HepG2 (cell line): ENCODE measurements around the gene SH3PXD2A. TPM values are rescaled to one million over a fixed set of nuclear protein-coding genes. Genes with fewer than 3 reads are reported as not detected.

Experiments used
- ATRX ChIP-seq: sonication (generic); formaldehyde crosslinking; IDR thresholded peaks from 2 replicates; pipeline ENCODE4 v1.4.0; 2020; ENCODE audit warnings: missing genetic modification reagents, borderline replicate concordance
- ETV5 ChIP-seq: IDR thresholded peaks from 2 replicates; pipeline ENCODE4 v1.6.1; 2018; ENCODE audit warnings: missing biosample characterization, missing genetic modification reagents, inconsistent platforms, borderline replicate concordance
- FOXJ3 ChIP-seq: sonication (generic); formaldehyde crosslinking; IDR thresholded peaks from 2 replicates; pipeline ENCODE4 v1.4.0; 2020; ENCODE audit warnings: missing genetic modification reagents, mild to moderate bottlenecking, borderline replicate concordance
- GATAD1 ChIP-seq: IDR thresholded peaks from 2 replicates; pipeline ENCODE4 v1.6.1; 2016; ENCODE audit warnings: missing genetic modification reagents, missing compliant biosample characterization
- HDAC2 ChIP-seq: sonication (generic); formaldehyde crosslinking; IDR thresholded peaks from 2 replicates; pipeline ENCODE4 v1.4.0; 2020; ENCODE audit warnings: missing genetic modification reagents
- HHEX ChIP-seq: IDR thresholded peaks from 2 replicates; pipeline ENCODE4 v1.6.1; 2016; ENCODE audit warnings: control low read depth
- HNRNPLL ChIP-seq: fragments of 200-400 bp; formaldehyde crosslinking; IDR thresholded peaks from 2 replicates; pipeline ENCODE4 v1.6.1; 2017; ENCODE audit warnings: mild to moderate bottlenecking, low read depth, low read length; ENCODE audit not compliant: poor library complexity, severe bottlenecking
- MTA1 ChIP-seq: sonication (generic); formaldehyde crosslinking; IDR thresholded peaks from 2 replicates; pipeline ENCODE4 v1.4.0; 2020; ENCODE audit warnings: missing genetic modification reagents, mild to moderate bottlenecking, borderline replicate concordance
- PAX8 ChIP-seq: sonication (generic); formaldehyde crosslinking; IDR thresholded peaks from 2 replicates; pipeline ENCODE4 v1.8.0; 2022; ENCODE audit warnings: mild to moderate bottlenecking, missing genetic modification reagents, borderline replicate concordance
- PCBP1 ChIP-seq: fragments of 200-400 bp; formaldehyde crosslinking; IDR thresholded peaks from 2 replicates; pipeline ENCODE4 v1.6.1; 2017; ENCODE audit warnings: mild to moderate bottlenecking, low read depth, low read length, borderline replicate concordance
- SP4 ChIP-seq: sonication (generic); formaldehyde crosslinking; IDR thresholded peaks from 2 replicates; pipeline ENCODE4 v1.8.1; 2023; ENCODE audit warnings: mild to moderate bottlenecking, missing genetic modification reagents
- ZEB1 ChIP-seq: IDR thresholded peaks from 2 replicates; pipeline ENCODE4 v1.6.1; 2012; ENCODE audit warnings: mild to moderate bottlenecking, low read depth, inconsistent platforms; ENCODE audit not compliant: insufficient replicate concordance
- ZFP41 ChIP-seq: sonication (generic); formaldehyde crosslinking; IDR thresholded peaks from 2 replicates; pipeline ENCODE4 v1.4.0; 2020; ENCODE audit warnings: mild to moderate bottlenecking, missing genetic modification reagents, borderline replicate concordance
- ZNF142 ChIP-seq: sonication (generic); formaldehyde crosslinking; IDR thresholded peaks from 2 replicates; pipeline ENCODE4 v1.4.0; 2020; ENCODE audit warnings: missing genetic modification reagents
- ZNF704 ChIP-seq: sonication (generic); formaldehyde crosslinking; IDR thresholded peaks from 2 replicates; pipeline ENCODE4 v1.8.1; 2023; ENCODE audit warnings: mild to moderate bottlenecking, inconsistent platforms, moderate library complexity, missing genetic modification reagents, borderline replicate concordance
- ZNF747 ChIP-seq: sonication (generic); formaldehyde crosslinking; IDR thresholded peaks from 2 replicates; pipeline ENCODE4 v1.8.1; 2023; ENCODE audit warnings: missing genetic modification reagents, mild to moderate bottlenecking, borderline replicate concordance
- ZNF781 ChIP-seq: sonication (generic); formaldehyde crosslinking; IDR thresholded peaks from 2 replicates; pipeline ENCODE4 v1.5.1; 2020; ENCODE audit warnings: borderline replicate concordance, mild to moderate bottlenecking, missing genetic modification reagents; ENCODE audit errors: not compliant biosample characterization
- ZNF792 ChIP-seq: IDR thresholded peaks from 2 replicates; pipeline ENCODE4 v1.6.1; 2016
- polyA plus RNA-seq, 8 experiments: library from polyadenylated mRNA; depleted of rRNA in 3 of 8; stranded (reverse) in 7 of 8; unstranded in 1 of 8; fragments of >200 nt; fragmentation: Illumina TruSeq in 4 of 8; extraction: Trizol in 4 of 8; gene quantifications; 2 replicates each; pipeline versions ENCODE4 v1.2.1 to v1.2.3, GENCODE V29; 2011 to 2016; ENCODE audit warnings: low read depth in 4 of 8, missing spikeins in 1 of 8, mixed read lengths in 1 of 8; ENCODE audit not compliant: insufficient read depth in 1 of 8
- total RNA-seq, 5 experiments: library from RNA; depleted of rRNA; stranded (reverse); fragments of >200 nt; fragmentation: Illumina TruSeq; extraction: Trizol; gene quantifications; 2 replicates each; pipeline ENCODE4 v1.2.3, GENCODE V29; 2016; ENCODE audit warnings: low read depth in 1 of 5
- TF ChIP-seq, protein P1 (sequence below): IDR thresholded peaks from 2 replicates; pipeline ENCODE4 v1.6.1; 2016; ENCODE audit warnings: missing compliant biosample characterization, missing genetic modification reagents, borderline replicate concordance
- TF ChIP-seq, protein P2 (sequence below): sonication (generic); formaldehyde crosslinking; IDR thresholded peaks from 2 replicates; pipeline ENCODE4 v1.4.0; 2020; ENCODE audit warnings: missing genetic modification reagents, low read depth, mild to moderate bottlenecking, borderline replicate concordance

The SH3PXD2A gene
- total and polyA plus RNA-seq, 2 of the 13 experiments (the other 11 are each of a cell fraction or from before 2014, with no cell fraction given): 11.1 to 11.3 TPM

GRCh38 chr10:103652599-103653281 lies 202.6 kb downstream of the SH3PXD2A start (continued):
- TF ChIP-seq, protein P1, sequence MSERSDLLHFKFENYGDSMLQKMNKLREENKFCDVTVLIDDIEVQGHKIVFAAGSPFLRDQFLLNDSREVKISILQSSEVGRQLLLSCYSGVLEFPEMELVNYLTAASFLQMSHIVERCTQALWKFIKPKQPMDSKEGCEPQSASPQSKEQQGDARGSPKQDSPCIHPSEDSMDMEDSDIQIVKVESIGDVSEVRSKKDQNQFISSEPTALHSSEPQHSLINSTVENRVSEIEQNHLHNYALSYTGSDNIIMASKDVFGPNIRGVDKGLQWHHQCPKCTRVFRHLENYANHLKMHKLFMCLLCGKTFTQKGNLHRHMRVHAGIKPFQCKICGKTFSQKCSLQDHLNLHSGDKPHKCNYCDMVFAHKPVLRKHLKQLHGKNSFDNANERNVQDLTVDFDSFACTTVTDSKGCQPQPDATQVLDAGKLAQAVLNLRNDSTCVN (CRISPR knock-in tag): no peak
- no peak for TF ChIP-seq ZNF781
- peak; percentile 1 for TF ChIP-seq HNRNPLL
- no peak for TF ChIP-seq ATRX (CRISPR knock-in tag)
- TF ChIP-seq GATAD1: no peak
- no peak for TF ChIP-seq SP4
- TF ChIP-seq FOXJ3 (CRISPR knock-in tag): no peak
- TF ChIP-seq HHEX (CRISPR knock-in tag): no peak
- TF ChIP-seq ZNF792 (CRISPR knock-in tag): no peak
- TF ChIP-seq ZFP41 (CRISPR knock-in tag): no peak
- 0 out of 2 replicates have a peak, but pooled peaks have one; percentile 20 for TF ChIP-seq HDAC2 (CRISPR knock-in tag)
- 0 out of 2 replicates have a peak, but pooled peaks have one; percentile 30 for TF ChIP-seq ZNF747
- no peak for TF ChIP-seq PCBP1
- TF ChIP-seq, protein P2, sequence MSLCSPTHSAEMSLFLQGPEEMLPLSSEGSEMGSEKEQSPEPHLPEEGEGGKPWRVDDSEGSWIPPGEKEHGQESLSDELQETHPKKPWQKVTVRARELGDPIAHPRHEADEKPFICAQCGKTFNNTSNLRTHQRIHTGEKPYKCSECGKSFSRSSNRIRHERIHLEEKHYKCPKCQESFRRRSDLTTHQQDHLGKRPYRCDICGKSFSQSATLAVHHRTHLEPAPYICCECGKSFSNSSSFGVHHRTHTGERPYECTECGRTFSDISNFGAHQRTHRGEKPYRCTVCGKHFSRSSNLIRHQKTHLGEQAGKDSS (CRISPR knock-in tag): no peak
- TF ChIP-seq ZNF142 (CRISPR knock-in tag): no peak
- TF ChIP-seq MTA1: peak; percentile 58; the same call in 1 of the 2 replicates
- TF ChIP-seq ZEB1: peak; percentile 93
- TF ChIP-seq PAX8 (CRISPR knock-in tag): peak; percentile 44; the same call in 1 of the 2 replicates
- no peak for TF ChIP-seq ZNF704 (CRISPR knock-in tag)
- TF ChIP-seq ETV5 (CRISPR knock-in tag): no peak
